Ovary (tissue), 9 donors: ENCODE measurements around the gene MAP7D1. TPM values are rescaled to one million over a fixed set of nuclear protein-coding genes. Genes with fewer than 3 reads are reported as not detected.
A peak's percentile ranks its signal among the peaks of the same experiment; 100 is the strongest.

Experiments used
- DNase-seq, 5 donors: peaks; one replicate each; pipeline ENCODE4 v3.0.0-alpha.2; 2019 to 2020
- H3K27ac ChIP-seq, 2 donors: fragments of 200-600 bp; one replicate each; pipeline versions ENCODE4 v1.5.1 to v1.8.0; 2019 to 2022
- H3K27me3 ChIP-seq: fragments of 200-600 bp; one replicate; pipeline ENCODE4 v1.8.0; 2022
- H3K36me3 ChIP-seq: fragments of 200-600 bp; sonication (generic); one replicate; pipeline ENCODE4 v1.5.1; 2019
- H3K4me1 ChIP-seq: one replicate; pipeline ENCODE4 v1.8.1; 2013; ENCODE audit warnings: mild to moderate bottlenecking, moderate library complexity; ENCODE audit not compliant: insufficient read depth
- H3K4me3 ChIP-seq: fragments of 200-600 bp; sonication (generic); one replicate; pipeline ENCODE4 v1.5.1; 2017
- H3K9me3 ChIP-seq, 2 donors: fragments of 200-600 bp in 1 of 2; sonication (generic) in 1 of 2; one replicate each; pipeline versions ENCODE4 v1.5.1 to v1.8.1; 2013 to 2019; ENCODE audit warnings: mild to moderate bottlenecking in 1 of 2, moderate library complexity in 1 of 2
- EP300 ChIP-seq: sonication (generic); formaldehyde crosslinking; IDR thresholded peaks from one replicate; pipeline ENCODE4 v1.6.1; 2017; ENCODE audit warnings: antibody characterized with exemption
- POLR2A ChIP-seq: fragments of 450-650 bp; IDR thresholded peaks from one replicate; pipeline ENCODE4 v1.6.1; 2017; ENCODE audit warnings: antibody characterized with exemption, mild to moderate bottlenecking, moderate library complexity
- WGBS, 3 donors: extraction: QIAGEN DNeasy Blood & Tissue Kit in 1 of 3; methylation state at CpG; one replicate each; pipeline versions ENCODE4 v1.1.5 to v1.1.7; 2013 to 2017; 5-methylcytosine and 5-hydroxymethylcytosine counted together
- intact Hi-C, 4 donors: fragments of 100-400 bp; cut with DNase I; formaldehyde crosslinking; loops; one replicate each; pipeline versions ENCODE4 v1.11.0 to v1.15.1; 2022 to 2023
- polyA plus RNA-seq, 2 donors: library from polyadenylated mRNA; stranded (reverse); fragments of 200-250 nt in 1 of 2; fragments of 350-450 nt in 1 of 2; fragmentation: Illumina TruSeq in 1 of 2; extraction: RNeasy Lipid Tissue Mini Kit (QIAGEN cat#74804) in 1 of 2; gene quantifications; one replicate each; pipeline ENCODE4 v1.2.3, GENCODE V29; 2013 to 2014
- total RNA-seq, 7 donors: library from RNA; depleted of rRNA in 2 of 7; stranded (reverse); fragments of >200 nt in 2 of 7; fragmentation: NEBNext Ultra II Directional in 3 of 7; extraction: Animal tissue kit (Norgen Biotek cat#: 25700) in 3 of 7; gene quantifications; one replicate each; pipeline versions ENCODE4 v1.1.0 to v1.2.4, GENCODE V29; 2016 to 2023
- TF ChIP-seq, protein P1 (sequence below), 3 donors: fragments of 450-650 bp in 2 of 3; fragments of 200-600 bp in 1 of 3; IDR thresholded peaks; one replicate each; pipeline versions ENCODE4 v1.5.1 to v1.8.0; 2016 to 2022; ENCODE audit warnings: antibody characterized with exemption in 3 of 3, mild to moderate bottlenecking in 1 of 3
- donor health status: DM: no; HTN: no; CAD: no; lungs with moderate emphysema.
- donor health status: DM: no; HTN: no; CAD: no.
- donor health status: Bipolar disorder and iron deficiency.
- donor health status: DM: yes; HTN: yes; CAD: no.
- donor health status: DM: no; HTN: no; CAD: no.
- donor health status: DM: yes; HTN: yes; CAD: no.

MAP7D1 gene
- total and polyA plus RNA-seq, 9 donors, result 31.4 to 99.1 (median 64.1) TPM

DNA sequence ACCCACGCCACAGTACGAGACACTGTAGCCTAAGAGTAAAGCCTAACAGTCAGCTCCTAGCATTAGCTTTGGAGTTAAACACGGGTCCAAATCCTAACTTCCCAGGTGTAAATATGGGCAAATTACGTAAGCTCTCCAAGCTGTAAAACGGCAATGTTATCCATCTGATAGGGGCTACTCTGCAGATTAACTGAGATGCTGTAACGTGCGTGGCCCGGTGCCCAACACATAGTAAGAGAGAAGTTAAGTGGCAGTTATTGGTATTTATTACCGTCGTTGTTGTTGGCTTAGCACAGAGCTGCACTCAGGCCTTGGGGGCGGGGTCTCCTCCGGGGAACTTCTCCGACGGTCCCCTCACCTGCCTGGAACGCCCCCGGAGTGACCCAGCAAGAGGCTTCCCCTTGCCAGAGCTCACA lies 7.1 kb upstream of the MAP7D1 start:
- no peak for TF ChIP-seq POLR2A
- no peak for DNase-seq
- Histone ChIP-seq H3K4me1 (peaks cover 6% of the 10 kb centered on the region), H3K27me3 (no peaks in the 10 kb centered on the region), H3K4me3 (peak overlapping the region; percentile 68), H3K27ac (peak overlapping the region; percentile 52 to 70), H3K36me3 (no peaks in the 10 kb centered on the region), H3K9me3 (no peaks in the 10 kb centered on the region)
- intact Hi-C loops, result loop anchor here in 1 of 4 donors (2.0 to 5.0 kb wide), 2 partner anchors 38 to 76 kb away; partner anchors contain the start of gene THRAP3
- WGBS, 3 donors, result 1 to 2% (median 1%) methylated on average over 16 of the region's 16 CpGs

DNA sequence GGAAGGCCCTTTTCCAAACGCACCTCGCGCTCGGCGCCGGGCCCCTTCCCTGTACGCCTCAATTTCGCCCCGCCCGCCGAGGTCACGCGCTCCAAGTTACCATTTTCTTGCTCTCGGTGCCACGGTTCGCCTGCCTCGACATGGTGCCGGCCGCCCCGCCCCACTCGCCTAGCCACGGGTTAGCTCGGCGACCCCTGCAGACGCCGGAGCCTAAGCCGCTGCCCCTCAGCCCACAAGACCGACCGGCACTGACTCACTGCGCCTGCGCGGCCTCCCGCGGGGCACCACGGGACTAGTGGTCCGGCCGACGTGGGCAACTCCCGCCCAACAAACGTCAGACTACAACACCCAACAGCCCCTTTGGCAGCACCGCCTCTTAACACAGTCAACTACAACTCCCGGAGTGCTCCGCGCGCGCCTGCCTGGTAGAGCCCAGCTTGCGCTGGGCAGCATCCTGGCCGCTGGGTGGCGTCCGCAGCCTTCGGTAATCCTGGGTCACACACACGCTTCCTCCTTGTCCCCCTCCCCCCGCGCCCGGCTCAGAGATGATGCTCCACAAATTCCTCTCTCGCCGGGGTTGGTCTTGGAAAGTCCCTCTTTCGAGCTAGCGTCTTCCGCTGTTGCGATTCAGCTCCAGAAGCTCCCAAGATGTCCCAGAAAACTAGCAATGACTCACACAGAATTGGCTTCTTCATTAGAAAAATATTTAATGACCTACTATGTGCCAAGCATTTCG lies 6.6 kb upstream of the MAP7D1 start, which contains the start of gene TRAPPC3:
Gene TRAPPC3 (minus strand): TSS at position 250 of the 736 bp plus-strand sequence. CDS start 108 bp downstream, at position 142.
- WGBS, 3 donors, result 0 to 1% (median 0%) methylated on average over 46 to 62 of the region's 62 CpGs
- peaks cover 6% of the 10 kb centered on the region for H3K4me1 ChIP-seq
- peak within 1 kb of the TSS; percentile 68 for H3K4me3 ChIP-seq
- TF ChIP-seq, protein P1, sequence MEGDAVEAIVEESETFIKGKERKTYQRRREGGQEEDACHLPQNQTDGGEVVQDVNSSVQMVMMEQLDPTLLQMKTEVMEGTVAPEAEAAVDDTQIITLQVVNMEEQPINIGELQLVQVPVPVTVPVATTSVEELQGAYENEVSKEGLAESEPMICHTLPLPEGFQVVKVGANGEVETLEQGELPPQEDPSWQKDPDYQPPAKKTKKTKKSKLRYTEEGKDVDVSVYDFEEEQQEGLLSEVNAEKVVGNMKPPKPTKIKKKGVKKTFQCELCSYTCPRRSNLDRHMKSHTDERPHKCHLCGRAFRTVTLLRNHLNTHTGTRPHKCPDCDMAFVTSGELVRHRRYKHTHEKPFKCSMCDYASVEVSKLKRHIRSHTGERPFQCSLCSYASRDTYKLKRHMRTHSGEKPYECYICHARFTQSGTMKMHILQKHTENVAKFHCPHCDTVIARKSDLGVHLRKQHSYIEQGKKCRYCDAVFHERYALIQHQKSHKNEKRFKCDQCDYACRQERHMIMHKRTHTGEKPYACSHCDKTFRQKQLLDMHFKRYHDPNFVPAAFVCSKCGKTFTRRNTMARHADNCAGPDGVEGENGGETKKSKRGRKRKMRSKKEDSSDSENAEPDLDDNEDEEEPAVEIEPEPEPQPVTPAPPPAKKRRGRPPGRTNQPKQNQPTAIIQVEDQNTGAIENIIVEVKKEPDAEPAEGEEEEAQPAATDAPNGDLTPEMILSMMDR (IDR thresholded peaks at IDR 0.05), result peak; percentile 89 to 99 (median 97)
- TF ChIP-seq POLR2A (peak; percentile 86), EP300 (peak; percentile 19)
- peak; percentile 100 for DNase-seq
- intact Hi-C loops, result loop anchor here in 1 of 4 donors (2.0 to 5.0 kb wide), 2 partner anchors 38 to 75 kb away; partner anchors contain the start of gene THRAP3
- H3K27me3 ChIP-seq, result no peaks in the 10 kb centered on the region
- peak within 1 kb of the TSS; percentile 72 to 74 for H3K27ac ChIP-seq
- H3K9me3 ChIP-seq, result no peaks in the 10 kb centered on the region
- H3K36me3 ChIP-seq, result no peaks in the 10 kb centered on the region

DNA sequence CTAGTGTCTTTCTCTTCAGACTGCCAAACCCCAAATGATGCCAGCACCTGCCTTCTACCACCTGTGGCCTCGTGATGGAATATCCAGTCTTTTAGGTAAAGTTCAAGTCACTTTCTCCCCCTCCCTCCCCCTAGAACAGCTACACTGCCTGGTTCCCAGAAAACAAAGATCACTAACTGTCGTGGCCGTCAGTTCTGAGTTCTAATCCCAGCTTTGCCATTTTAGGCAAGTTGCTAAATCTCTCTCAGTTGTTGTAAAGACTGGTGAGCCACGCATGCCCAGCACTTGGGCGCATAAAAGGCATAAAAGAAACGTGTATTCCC lies 6.0 kb upstream of the MAP7D1 start:
- Histone ChIP-seq H3K9me3 (no peaks in the 10 kb centered on the region), H3K27ac (peak overlapping the region; percentile 72 to 74), H3K36me3 (no peaks in the 10 kb centered on the region), H3K4me1 (peaks cover 6% of the 10 kb centered on the region), H3K4me3 (no peak overlapping the region), H3K27me3 (no peaks in the 10 kb centered on the region)
- no peak for DNase-seq
- TF ChIP-seq POLR2A (no peak), EP300 (no peak)
- TF ChIP-seq, protein P1 (IDR thresholded peaks at IDR 0.05), result no peak
- intact Hi-C loops, result loop anchor here in 3 of 4 donors (2.0 to 10.0 kb wide), 5 partner anchors 37 to 275 kb away; partner anchors contain the start of gene THRAP3 (in 2 of the 3)
- 17 to 27% (median 27%) methylated on average over 6 of the region's 6 CpGs for WGBS, 3 donors

DNA sequence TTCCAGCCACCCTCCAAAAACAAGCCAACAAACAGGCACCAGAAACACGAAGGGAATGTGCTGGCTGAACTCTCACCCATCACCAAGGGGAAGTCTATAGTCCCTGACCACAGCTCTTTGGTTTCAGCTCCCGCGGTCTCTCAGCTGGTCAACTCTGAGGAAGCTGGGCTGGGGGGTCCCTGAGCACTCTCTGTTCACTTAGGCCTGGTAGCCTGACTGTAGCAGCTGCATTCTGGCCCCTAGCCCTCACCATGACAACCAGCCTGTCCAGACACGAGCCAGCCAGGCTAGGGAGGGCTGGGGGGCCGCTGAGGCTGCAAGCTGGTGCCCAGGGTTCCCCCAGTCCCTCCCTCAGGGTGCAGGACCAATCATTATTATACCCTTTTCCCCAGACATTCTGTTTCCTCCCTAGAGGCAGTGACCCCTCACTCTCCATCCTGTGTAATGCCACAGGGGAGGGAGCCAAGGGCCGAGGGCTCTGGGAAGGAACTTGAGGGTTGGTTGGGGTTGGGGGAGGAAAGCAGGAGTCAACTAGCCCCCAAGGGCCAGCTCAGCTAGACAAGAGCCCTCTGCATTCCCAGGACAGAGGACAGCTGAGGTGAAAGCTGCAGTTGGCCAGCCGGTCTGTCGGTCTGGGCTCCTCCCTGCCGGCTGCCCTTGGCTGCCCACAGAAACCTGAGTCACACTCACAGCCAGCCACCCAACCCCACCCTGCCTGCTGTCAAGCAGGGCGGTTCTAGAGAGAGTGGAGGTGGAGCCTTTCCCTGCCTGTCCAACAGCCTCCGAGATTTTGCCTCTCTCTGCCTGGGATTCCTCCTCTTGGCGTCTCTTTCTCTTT lies 5.4 kb upstream of the MAP7D1 start:
- DNase-seq, result peak; percentile 86 to 91 (median 87)
- Histone ChIP-seq H3K4me1 (peaks cover 6% of the 10 kb centered on the region), H3K4me3 (no peak overlapping the region), H3K36me3 (no peaks in the 10 kb centered on the region), H3K27me3 (no peaks in the 10 kb centered on the region), H3K27ac (peak overlapping the region; percentile 72 to 74), H3K9me3 (no peaks in the 10 kb centered on the region)
- WGBS, 3 donors, result 2 to 6% (median 4%) methylated on average over 12 of the region's 12 CpGs
- intact Hi-C loops, result loop anchor here in 3 of 4 donors (5.0 to 10.0 kb wide), 4 partner anchors 37 to 274 kb away; partner anchors contain the start of gene THRAP3 (in 1 of the 3)
- no peak for TF ChIP-seq POLR2A
- no peak for TF ChIP-seq EP300
- TF ChIP-seq, protein P1 (IDR thresholded peaks at IDR 0.05), result no peak
